Left cardiac atrium (tissue), 4 donors: ENCODE results near the gene RPTOR. TPM values are rescaled to one million over a fixed set of nuclear protein-coding genes. Genes with fewer than 3 reads are reported as not detected.

Source experiments
- ATAC-seq, 2 donors: fragments of 200-7000 bp; cut with Tn5 transposase; one replicate each; pipeline ENCODE4 v1.9.1; 2020; ENCODE audit warnings: mild to moderate bottlenecking in 2 of 2, moderate library complexity in 2 of 2
- DNase-seq: peaks from one replicate; pipeline ENCODE4 v3.0.0-alpha.2; 2020
- intact Hi-C, 2 donors: fragments of 100-400 bp; cut with DNase I; formaldehyde crosslinking; loops; one replicate each; pipeline versions ENCODE4 v1.14.1 to v1.15.1; 2022 to 2023
- total RNA-seq, 2 donors: library from RNA; stranded (reverse); fragmentation: NEBNext Ultra II Directional; extraction: Animal tissue kit (Norgen Biotek cat#: 25700); gene quantifications; one replicate each; pipeline ENCODE4 v1.2.1, GENCODE V29; 2021
- donor health status: DM: no; HTN: yes; CAD: no.
- donor health status: DM: no; HTN: yes; CAD: no; lungs with severe emphysema.
- donor health status: DM: yes; HTN: yes; CAD: no.
- donor health status: Dilated cardiomyopathy.

Gene RPTOR
- total RNA-seq, 2 donors from 2014 or later = 18.9 to 22.9 TPM

- no peak for DNase-seq
- no peak for ATAC-seq
- intact Hi-C loops = no loop called here
Observed at GRCh38 chr17:80778716-80779115, 234.1 kb downstream of the RPTOR start.

GRCh38 chr17:80779336-80779735 lies 234.7 kb downstream of the RPTOR start:
- no peak for DNase-seq
- intact Hi-C loops = no loop called here
- ATAC-seq = no peak

GRCh38 chr17:80779961-80780380 lies 235.3 kb downstream of the RPTOR start:
- peak; percentile 55 to 75 for ATAC-seq
- intact Hi-C loops = no loop called here
- DNase-seq = no peak

- ATAC-seq = peak in 1 of 2 donors; percentile 9
- no peak for DNase-seq
- intact Hi-C loops = no loop called here
Observed at GRCh38 chr17:80780381-80781198, 236.0 kb downstream of the RPTOR start.

- intact Hi-C loops = no loop called here
- DNase-seq = no peak
- ATAC-seq = peak in 1 of 2 donors; percentile 27
Observed at GRCh38 chr17:80781211-80781610, 236.6 kb downstream of the RPTOR start.

- no peak for ATAC-seq
- intact Hi-C loops = no loop called here
- DNase-seq = no peak
Observed at GRCh38 chr17:80781807-80782277, 237.2 kb downstream of the RPTOR start.

- ATAC-seq (no peak), DNase-seq (no peak)
- intact Hi-C loops = no loop called here
Observed at GRCh38 chr17:80782536-80783427, 238.1 kb downstream of the RPTOR start.

GRCh38 chr17:80783486-80783885 lies 238.8 kb downstream of the RPTOR start:
- DNase-seq = no peak
- no peak for ATAC-seq
- intact Hi-C loops = no loop called here

- ATAC-seq = no peak
- DNase-seq = no peak
- intact Hi-C loops = no loop called here
Observed at GRCh38 chr17:80783971-80784370, 239.3 kb downstream of the RPTOR start.

GRCh38 chr17:80785477-80786178 lies 241.0 kb downstream of the RPTOR start:
- DNase-seq = no peak
- intact Hi-C loops = no loop called here
- ATAC-seq = no peak

GRCh38 chr17:80786470-80786869 lies 241.8 kb downstream of the RPTOR start:
- intact Hi-C loops = no loop called here

GRCh38 chr17:80786887-80787286 lies 242.2 kb downstream of the RPTOR start:
- DNase-seq (no peak), ATAC-seq (no peak)
- intact Hi-C loops = no loop called here

More at GRCh38 chr17:80786470-80786869, 241.8 kb downstream of the RPTOR start:
- no peak for ATAC-seq
- DNase-seq = no peak

GRCh38 chr17:80787881-80788280 lies 243.2 kb downstream of the RPTOR start:
- no peak for ATAC-seq
- intact Hi-C loops = no loop called here
- DNase-seq = no peak

GRCh38 chr17:80789356-80789902 lies 244.8 kb downstream of the RPTOR start:
- DNase-seq (no peak), ATAC-seq (peak; percentile 58 to 68)
- intact Hi-C loops = no loop called here

- no peak for DNase-seq
- no peak for ATAC-seq
- intact Hi-C loops = no loop called here
Observed at GRCh38 chr17:80790021-80790765, 245.6 kb downstream of the RPTOR start.

- no peak for DNase-seq
- intact Hi-C loops = no loop called here
- no peak for ATAC-seq
Observed at GRCh38 chr17:80790981-80791742, 246.5 kb downstream of the RPTOR start.

- ATAC-seq (peak; percentile 39 to 82), DNase-seq (peak; percentile 80)
- intact Hi-C loops = no loop called here
Observed at GRCh38 chr17:80791758-80792284, 247.2 kb downstream of the RPTOR start.
